Measurements from ENCODE around the gene TBC1D30.

TBC1D30 gene

DNA sequence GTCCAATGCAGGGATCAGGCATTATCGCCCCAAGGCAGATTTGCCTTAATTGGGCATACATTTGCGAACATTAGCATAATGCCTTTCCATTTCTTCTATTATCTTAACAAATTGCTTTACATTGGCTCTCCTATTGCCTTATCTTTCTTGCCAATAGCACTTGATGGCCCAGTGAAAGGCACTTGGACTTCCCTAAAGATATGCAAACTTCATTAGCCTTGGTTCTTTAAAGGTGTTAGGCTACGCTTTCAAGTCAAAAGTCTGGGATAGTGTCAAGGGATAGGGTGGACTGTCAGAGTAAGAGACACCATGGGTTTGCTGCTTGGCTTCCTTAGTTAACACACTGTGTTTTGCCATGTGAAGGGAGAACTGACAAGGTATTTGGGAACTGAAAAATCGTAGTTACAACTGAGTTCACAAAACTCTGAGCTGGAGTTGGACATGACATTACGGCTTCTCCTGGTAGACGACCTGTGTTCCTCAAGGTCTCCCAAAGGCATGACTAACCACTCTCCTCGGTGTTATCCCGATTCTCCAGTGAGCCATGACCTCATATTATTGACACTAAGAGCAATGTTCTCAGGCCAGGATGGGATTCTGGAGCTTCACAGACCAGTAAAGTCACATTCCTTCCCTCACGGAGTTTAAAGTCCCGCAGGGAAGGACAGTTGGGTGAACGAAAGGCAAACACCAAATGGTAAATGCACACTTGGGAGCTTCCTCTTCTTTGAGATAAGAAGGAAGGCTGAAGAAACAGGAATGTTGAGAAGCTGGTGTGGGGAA lies 65.2 kb downstream of the TBC1D30 start:
- no peaks in the 10 kb centered on the region for H3K9me3 Mint-ChIP-seq

DNA sequence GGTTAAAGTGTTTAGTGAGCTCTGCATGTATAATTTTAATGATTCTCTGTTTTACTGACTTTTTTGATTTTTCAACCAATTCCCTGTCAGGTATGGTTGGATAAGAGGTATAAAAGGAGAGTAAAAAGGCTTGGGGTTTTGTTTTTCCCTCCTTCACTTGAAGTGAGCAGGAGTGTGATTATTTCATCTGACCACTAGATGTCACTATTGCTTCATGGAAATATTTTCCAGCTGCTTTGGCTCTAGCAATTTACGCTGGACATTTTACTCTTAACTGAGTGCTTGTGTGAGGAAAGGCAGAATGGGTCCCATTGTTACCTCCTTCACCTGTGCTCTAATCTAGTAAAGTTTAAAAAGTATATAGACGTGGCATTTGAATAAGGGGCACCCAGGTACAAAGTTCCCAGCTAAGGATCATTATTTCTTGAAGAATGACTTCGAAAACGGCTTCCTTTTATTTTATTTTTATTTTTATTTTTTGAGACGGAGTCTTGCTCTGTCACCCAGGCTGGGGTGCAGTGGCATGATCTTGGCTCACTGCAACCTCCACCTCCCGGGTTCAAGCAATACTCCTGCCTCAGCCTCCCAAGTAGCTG lies 66.5 kb downstream of the TBC1D30 start:
- Mint-ChIP-seq H3K27me3 (peaks cover 28 to 38% of the 10 kb centered on the region in 2 donors), H3K9me3 (no peaks in the 10 kb centered on the region), H3K4me1 (ENCODE audit: low read depth in 2 of 2) (no peaks in the 10 kb centered on the region), H3K4me3 (no peak overlapping the region), H3K36me3 (ENCODE audit: insufficient read depth) (no peaks in the 10 kb centered on the region), H3K27ac (no peak overlapping the region)
- ATAC-seq (replicated peaks) (peak; percentile 43), DNase-seq (peak in 2 of 3 experiments; percentile 8 to 15)

More for the DNA sequence above, 65.2 kb downstream of the TBC1D30 start:
- Mint-ChIP-seq H3K36me3 (ENCODE audit: insufficient read depth) (no peaks in the 10 kb centered on the region), H3K4me3 (no peak overlapping the region), H3K27ac (no peak overlapping the region), H3K27me3 (peaks cover 39 to 42% of the 10 kb centered on the region in 2 donors), H3K4me1 (ENCODE audit: low read depth in 2 of 2) (no peaks in the 10 kb centered on the region)
- ATAC-seq (replicated peaks) (no peak), DNase-seq (no peak)

DNA sequence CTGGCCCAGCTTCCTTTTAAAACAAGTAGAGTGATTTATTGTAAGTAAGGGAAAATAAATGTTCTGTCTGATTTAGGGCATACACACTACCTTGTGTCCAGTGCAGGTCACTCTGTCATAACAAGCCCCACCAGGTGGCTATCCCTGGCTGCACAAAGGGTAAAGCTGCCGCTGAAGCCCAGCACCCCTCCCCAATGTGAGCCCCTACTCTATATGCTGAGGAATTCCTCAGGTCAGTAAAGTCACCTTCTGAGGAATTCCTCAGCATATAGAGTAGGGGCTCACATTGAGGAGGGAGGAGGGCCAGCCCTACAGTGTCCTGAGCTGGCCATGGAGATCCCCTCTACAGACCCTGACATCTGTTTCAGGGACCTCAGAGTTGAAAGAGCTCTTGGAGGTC lies 67.2 kb downstream of the TBC1D30 start:
- no peak for DNase-seq
- Mint-ChIP-seq H3K4me3 (no peak overlapping the region), H3K27me3 (peaks cover 23 to 33% of the 10 kb centered on the region in 2 donors), H3K27ac (no peak overlapping the region), H3K9me3 (no peaks in the 10 kb centered on the region), H3K36me3 (ENCODE audit: insufficient read depth) (no peaks in the 10 kb centered on the region), H3K4me1 (ENCODE audit: low read depth in 2 of 2) (no peaks in the 10 kb centered on the region)
- ATAC-seq (replicated peaks), result no peak

DNA sequence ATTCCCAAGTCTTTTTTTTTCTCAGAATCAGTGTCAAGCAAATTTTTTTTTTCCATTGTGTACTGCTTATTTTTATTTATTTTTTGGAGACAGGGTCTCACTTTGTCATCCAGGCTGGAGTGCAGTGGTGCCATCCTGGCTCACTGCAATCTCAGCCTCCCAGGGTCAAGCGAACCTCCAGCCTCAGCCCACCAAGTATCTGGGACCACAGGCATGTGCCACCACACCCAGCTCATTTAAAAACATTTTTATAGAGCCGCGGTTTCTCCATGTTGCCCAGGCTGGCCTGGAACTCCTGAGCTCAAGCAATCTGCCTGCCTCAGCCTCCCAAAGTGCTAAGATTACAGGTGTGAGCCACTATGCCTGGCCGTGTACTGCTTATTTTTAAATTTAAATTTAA lies 68.1 kb downstream of the TBC1D30 start:
- no peaks in the 10 kb centered on the region for H3K9me3 Mint-ChIP-seq
- no peak overlapping the region for H3K27ac Mint-ChIP-seq
- no peaks in the 10 kb centered on the region for H3K4me1 Mint-ChIP-seq (ENCODE audit: low read depth in 2 of 2)
- H3K27me3 Mint-ChIP-seq, result peaks cover 23 to 33% of the 10 kb centered on the region in 2 donors
- no peaks in the 10 kb centered on the region for H3K36me3 Mint-ChIP-seq (ENCODE audit: insufficient read depth)
- no peak for DNase-seq
- ATAC-seq (replicated peaks), result no peak
- H3K4me3 Mint-ChIP-seq, result no peak overlapping the region

DNA sequence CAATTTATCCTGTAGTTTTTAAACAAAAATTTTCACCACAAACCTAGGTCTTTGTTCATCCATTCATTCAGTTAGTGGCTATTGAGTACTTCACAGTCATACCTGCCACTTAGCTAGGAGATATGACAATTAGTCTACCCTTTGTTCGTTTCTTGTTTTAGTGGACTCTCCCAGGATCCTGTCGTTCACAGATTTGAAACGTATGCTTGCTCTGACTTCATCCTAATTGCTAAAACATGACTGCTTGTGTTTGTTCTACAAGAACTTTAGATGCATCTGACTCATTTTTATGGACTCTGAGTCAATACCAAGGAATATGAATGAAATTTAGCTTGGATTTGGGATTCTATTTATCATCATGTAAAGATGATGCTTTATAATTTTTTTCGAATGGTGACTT lies 69.5 kb downstream of the TBC1D30 start:
- Mint-ChIP-seq H3K36me3 (ENCODE audit: insufficient read depth) (no peaks in the 10 kb centered on the region), H3K27ac (no peak overlapping the region), H3K4me3 (no peak overlapping the region), H3K4me1 (ENCODE audit: low read depth in 2 of 2) (no peaks in the 10 kb centered on the region), H3K27me3 (peaks cover 17 to 28% of the 10 kb centered on the region in 2 donors), H3K9me3 (no peaks in the 10 kb centered on the region)
- ATAC-seq (replicated peaks) (no peak), DNase-seq (no peak)

DNA sequence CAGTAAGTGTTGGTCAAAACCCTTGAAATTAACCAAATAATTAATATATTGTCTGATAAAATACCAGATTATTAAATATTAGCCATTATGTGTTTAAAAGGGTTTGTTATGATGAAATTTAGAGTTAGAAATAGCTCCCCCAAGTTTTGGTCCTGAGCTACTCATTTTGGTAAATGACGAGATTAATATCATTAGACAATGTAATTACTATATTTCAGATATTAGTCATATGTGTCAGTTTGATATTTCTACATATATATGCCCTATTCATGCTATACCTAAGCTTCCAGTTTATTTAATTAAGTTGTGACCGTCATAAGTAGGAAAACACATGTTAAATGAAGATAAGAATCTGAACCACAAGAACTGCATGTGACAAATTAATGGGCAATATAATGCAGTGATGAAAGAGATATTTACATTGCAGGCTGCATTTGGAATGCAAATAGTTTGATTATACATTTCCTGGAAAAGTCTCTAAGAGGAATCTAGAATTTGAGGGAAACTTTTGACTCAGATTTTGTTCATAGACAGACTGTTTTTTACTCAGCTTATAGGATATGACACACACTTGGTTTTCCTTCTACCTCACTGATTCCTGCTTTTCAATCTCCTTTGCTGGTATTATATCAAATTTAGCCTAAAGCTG lies 70.5 kb downstream of the TBC1D30 start:
- Mint-ChIP-seq H3K27me3 (peaks cover 12 to 19% of the 10 kb centered on the region in 2 donors), H3K4me1 (ENCODE audit: low read depth in 2 of 2) (no peaks in the 10 kb centered on the region)
- no peak for ATAC-seq (replicated peaks)

DNA sequence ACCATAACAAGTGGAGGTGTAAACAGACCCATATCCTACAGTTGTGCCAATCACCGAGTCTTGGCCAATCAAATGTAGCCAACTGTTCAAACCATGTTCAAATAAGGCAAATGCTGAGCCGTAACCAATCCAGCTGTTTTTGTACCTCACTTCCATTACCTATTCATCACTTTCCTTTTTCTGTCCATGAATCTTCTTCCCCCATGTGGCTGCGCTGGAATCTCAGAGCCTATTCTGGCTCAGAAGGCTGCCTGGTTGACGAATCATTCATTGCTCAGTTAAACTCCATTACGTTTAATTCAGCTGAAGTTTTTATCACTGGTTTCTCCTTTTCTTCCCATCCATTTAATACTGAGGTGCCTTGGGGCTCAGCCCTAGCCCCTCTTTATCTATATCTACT lies 71.1 kb downstream of the TBC1D30 start:
- peaks cover 12 to 13% of the 10 kb centered on the region in 2 donors for H3K27me3 Mint-ChIP-seq
- DNase-seq (no peak), ATAC-seq (replicated peaks) (no peak)
- no peaks in the 10 kb centered on the region for H3K36me3 Mint-ChIP-seq (ENCODE audit: insufficient read depth)
- H3K4me1 Mint-ChIP-seq (ENCODE audit: low read depth in 2 of 2), result no peaks in the 10 kb centered on the region
- H3K27ac Mint-ChIP-seq, result no peak overlapping the region
- H3K4me3 Mint-ChIP-seq, result no peak overlapping the region
- H3K9me3 Mint-ChIP-seq, result no peaks in the 10 kb centered on the region

More for the DNA sequence above, 70.5 kb downstream of the TBC1D30 start:
- no peak overlapping the region for H3K27ac Mint-ChIP-seq
- no peak for DNase-seq
- H3K9me3 Mint-ChIP-seq, result no peaks in the 10 kb centered on the region
- no peaks in the 10 kb centered on the region for H3K36me3 Mint-ChIP-seq (ENCODE audit: insufficient read depth)
- no peak overlapping the region for H3K4me3 Mint-ChIP-seq

DNA sequence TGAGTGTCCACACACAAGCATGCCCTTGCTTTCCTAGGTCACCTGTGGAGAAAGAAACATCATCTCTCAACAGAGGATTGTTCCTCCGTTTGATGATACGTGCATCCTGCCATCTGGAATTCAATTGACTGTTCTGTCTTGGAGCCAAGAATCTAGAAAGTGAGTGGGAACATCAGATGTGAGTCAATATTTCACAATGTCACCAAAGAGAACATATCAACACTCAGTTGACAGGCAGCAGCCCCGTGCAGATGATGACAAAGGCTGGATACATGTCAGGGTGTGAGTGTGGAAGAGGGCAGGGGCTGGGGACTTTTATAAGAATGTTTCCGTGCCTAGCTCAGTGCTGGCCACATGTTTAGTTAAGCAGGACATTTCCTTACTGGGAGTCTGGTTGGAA lies 76.1 kb downstream of the TBC1D30 start:
- Mint-ChIP-seq H3K4me3 (no peak overlapping the region), H3K27ac (no peak overlapping the region), H3K4me1 (ENCODE audit: low read depth in 2 of 2) (no peaks in the 10 kb centered on the region), H3K27me3 (peaks cover 30% of the 10 kb centered on the region in 2 donors), H3K36me3 (ENCODE audit: insufficient read depth) (no peaks in the 10 kb centered on the region), H3K9me3 (no peaks in the 10 kb centered on the region)
- ATAC-seq (replicated peaks), result no peak
- DNase-seq, result no peak

DNA sequence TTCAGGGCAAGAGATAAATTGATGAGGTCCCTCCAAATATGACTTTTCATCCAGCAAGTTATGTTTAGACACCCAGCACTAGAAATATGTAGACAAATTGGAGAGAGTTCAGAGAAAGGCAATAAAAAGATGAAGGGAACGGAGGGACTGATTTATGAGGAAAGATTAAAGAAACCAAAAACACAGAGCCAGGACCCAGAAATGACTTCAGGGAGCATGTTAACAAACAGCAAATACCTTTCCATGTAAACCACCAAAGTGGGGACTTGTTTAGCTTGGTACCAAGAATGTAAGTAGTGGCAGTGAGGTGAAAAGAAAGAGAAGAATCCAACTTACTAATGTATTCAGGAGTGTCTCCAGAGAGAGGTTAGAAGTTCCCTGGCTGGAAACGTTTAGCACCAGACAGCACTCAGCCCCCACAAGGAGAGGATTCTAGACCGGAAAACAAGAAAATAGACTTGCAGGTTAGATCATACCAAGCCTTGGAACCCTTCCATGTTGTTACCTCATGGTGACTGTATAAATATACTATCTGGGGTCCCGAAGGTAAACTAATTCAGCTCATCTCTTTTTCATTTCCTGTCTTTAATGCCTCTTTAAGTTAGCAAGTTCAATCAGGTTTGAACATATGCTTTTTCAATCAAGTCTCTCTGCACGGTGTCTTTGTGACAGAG lies 79.2 kb downstream of the TBC1D30 start:
- no peaks in the 10 kb centered on the region for H3K4me1 Mint-ChIP-seq (ENCODE audit: low read depth in 2 of 2)
- ATAC-seq (replicated peaks) (no peak), DNase-seq (no peak)
- no peak overlapping the region for H3K4me3 Mint-ChIP-seq
- H3K36me3 Mint-ChIP-seq (ENCODE audit: insufficient read depth), result no peaks in the 10 kb centered on the region
- H3K27ac Mint-ChIP-seq, result no peak overlapping the region
- no peaks in the 10 kb centered on the region for H3K9me3 Mint-ChIP-seq
- peaks cover 35 to 44% of the 10 kb centered on the region in 2 donors for H3K27me3 Mint-ChIP-seq

DNA sequence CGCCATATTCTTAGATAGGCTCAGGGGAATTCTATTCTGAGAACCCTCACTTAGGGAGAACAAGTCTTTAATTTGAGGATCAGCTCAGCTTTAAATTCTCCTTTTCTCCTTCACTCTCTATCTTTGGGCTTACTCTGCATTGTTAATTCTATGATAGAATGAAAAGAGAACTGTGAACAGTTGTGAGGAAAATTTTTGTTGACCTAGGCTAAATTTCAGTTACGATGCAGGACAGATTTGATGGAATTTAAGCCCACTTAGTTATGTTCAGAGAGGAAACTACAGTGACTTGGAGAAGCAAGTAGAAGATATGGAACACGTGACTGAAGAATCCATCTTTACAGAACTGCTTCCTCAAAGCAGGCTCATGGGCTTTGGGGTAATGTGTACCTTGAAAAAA lies 82.7 kb downstream of the TBC1D30 start:
- Mint-ChIP-seq H3K4me3 (no peak overlapping the region), H3K36me3 (ENCODE audit: insufficient read depth) (no peaks in the 10 kb centered on the region), H3K9me3 (no peaks in the 10 kb centered on the region), H3K27ac (no peak overlapping the region), H3K27me3 (peaks cover 33 to 48% of the 10 kb centered on the region in 2 donors), H3K4me1 (ENCODE audit: low read depth in 2 of 2) (no peaks in the 10 kb centered on the region)
- no peak for DNase-seq
- ATAC-seq (replicated peaks), result no peak

DNA sequence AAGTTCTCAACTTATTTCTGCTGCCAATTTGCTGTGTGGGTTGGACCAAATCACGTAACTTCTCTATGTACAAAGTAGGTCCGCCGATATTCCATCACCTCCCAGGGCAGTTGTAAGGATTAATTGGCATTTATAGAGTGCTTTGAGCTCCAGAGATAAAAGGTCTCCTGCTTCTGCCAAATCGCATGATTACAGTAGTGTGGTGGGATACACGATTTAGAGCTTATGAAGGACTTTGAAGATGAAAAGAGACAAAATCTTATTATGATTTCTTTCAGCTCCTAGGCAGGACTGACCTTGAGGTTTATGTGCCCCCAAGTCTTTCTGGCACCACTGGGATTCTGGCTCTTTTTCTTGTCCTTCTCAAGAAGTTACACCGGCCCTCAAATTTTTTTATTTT lies 84.7 kb downstream of the TBC1D30 start:
- Mint-ChIP-seq H3K27me3 (peaks cover 34 to 49% of the 10 kb centered on the region in 2 donors), H3K4me1 (ENCODE audit: low read depth in 2 of 2) (no peaks in the 10 kb centered on the region), H3K27ac (no peak overlapping the region), H3K36me3 (ENCODE audit: insufficient read depth) (no peaks in the 10 kb centered on the region), H3K4me3 (no peak overlapping the region), H3K9me3 (no peaks in the 10 kb centered on the region)
- DNase-seq (no peak), ATAC-seq (replicated peaks) (no peak)

DNA sequence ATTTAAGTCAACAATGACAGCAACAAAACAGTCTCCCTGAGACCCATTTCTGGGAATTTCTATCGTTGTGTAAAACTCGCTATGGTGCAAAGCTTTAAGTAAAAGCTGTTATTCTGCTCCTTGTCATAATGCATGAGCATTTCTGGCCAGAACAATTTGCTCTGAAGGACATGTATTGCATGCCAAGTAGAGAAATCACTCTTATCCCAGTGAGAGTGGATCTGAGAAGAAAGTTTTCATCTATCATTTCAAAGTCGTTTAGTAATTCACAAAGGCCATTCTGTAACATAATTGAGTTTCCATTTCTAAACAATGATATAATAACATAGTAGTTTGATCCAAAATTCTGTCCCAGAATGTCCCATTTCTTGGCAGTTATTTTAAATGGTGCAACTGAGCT lies 86.6 kb downstream of the TBC1D30 start:
- H3K27me3 Mint-ChIP-seq, result peaks cover 28 to 49% of the 10 kb centered on the region in 2 donors
- no peaks in the 10 kb centered on the region for H3K4me1 Mint-ChIP-seq (ENCODE audit: low read depth in 2 of 2)
- H3K9me3 Mint-ChIP-seq, result no peaks in the 10 kb centered on the region
- H3K4me3 Mint-ChIP-seq, result no peak overlapping the region
- ATAC-seq (replicated peaks) (no peak), DNase-seq (no peak)
- H3K27ac Mint-ChIP-seq, result no peak overlapping the region
- no peaks in the 10 kb centered on the region for H3K36me3 Mint-ChIP-seq (ENCODE audit: insufficient read depth)

DNA sequence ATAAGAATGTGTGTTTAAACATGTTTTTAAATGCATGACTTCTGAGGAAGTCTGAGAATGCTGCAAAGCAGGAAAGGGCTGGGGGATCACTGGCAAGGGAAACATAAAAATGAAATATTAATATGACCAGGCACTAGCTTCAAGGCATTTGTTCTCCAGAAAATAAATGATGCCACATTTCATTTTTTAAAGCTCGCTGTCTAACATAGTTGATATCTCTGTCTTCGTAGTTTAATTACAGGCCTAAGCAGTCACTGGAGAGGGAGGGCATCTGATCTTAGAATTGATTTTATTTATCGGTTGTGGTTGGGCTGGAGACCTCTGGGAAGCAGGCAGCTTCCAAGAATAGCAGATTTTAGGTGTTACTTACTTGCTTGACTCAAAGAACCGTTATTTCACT lies 87.5 kb downstream of the TBC1D30 start:
- Mint-ChIP-seq H3K9me3 (no peaks in the 10 kb centered on the region), H3K36me3 (ENCODE audit: insufficient read depth) (no peaks in the 10 kb centered on the region), H3K4me1 (ENCODE audit: low read depth in 2 of 2) (no peaks in the 10 kb centered on the region), H3K4me3 (no peak overlapping the region), H3K27me3 (peaks cover 28 to 45% of the 10 kb centered on the region in 2 donors), H3K27ac (no peak overlapping the region)
- DNase-seq, result no peak
- ATAC-seq (replicated peaks), result no peak
